ENCODE results near the gene AKNA.

The AKNA gene

GRCh38 chr9:114311571-114312512, 75.9 kb downstream of the AKNA start:
- no peak for TF ChIP-seq CTCF (IDR thresholded peaks at IDR 0.05)

- no peak for TF ChIP-seq CTCF (IDR thresholded peaks at IDR 0.05)
Measured at GRCh38 chr9:114310471-114311450, 77.0 kb downstream of the AKNA start.

- no peak for TF ChIP-seq CTCF (IDR thresholded peaks at IDR 0.05)
Measured at GRCh38 chr9:114309096-114309495, 78.7 kb downstream of the AKNA start.

GRCh38 chr9:114308361-114308950, 79.3 kb downstream of the AKNA start:
- TF ChIP-seq CTCF (IDR thresholded peaks at IDR 0.05) = no peak

- no peak for TF ChIP-seq CTCF (IDR thresholded peaks at IDR 0.05)
Measured at GRCh38 chr9:114307899-114308267, 79.9 kb downstream of the AKNA start.

GRCh38 chr9:114304416-114305188, 83.2 kb downstream of the AKNA start:
- TF ChIP-seq CTCF (IDR thresholded peaks at IDR 0.05) = no peak

All from LNCAP (cell line).